ENCODE data around the gene SMAD3.

The SMAD3 gene

DNA sequence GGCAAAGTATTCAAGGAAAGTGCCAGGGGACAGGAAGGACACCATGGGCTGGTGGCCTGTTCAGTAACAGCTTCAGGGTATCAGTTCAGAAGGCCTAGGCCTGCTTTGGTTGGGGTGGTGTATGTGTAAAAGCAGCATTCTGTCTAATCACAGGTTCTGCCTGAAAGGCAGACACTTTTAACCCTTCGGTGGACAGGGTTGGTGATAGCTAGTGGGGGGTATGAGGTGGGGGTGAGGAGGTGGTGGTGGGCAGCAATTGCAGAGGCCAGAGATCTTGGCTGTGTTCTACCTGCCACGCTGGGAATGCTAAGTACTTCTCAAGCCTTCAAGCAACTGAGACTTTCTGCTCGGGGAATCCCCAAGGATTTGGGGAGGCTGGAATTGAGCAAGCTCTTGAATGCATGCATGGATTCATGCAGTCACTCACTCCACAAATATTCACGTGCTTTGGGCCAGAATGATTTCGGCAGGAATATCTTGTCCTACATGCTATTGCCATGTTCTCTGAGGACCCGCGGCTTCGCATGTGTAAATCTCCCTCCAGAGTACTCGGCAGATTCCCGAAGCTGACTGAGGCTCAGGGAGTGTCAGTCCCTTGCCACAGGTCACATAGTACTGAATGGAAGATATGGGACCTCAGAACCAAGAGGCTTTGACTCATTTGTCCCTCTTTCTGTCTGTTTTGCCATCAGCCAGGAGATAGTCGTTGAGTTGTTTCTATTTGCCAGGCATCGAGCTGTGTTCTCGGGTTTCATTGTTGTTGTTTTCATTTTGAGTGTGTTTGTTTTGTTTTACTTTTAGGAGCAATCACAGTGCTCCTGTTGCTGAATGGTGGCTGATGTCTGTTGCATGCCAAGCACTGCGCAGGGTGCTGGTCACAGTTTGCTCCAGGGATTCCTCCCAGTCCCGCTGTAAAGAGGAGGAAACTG, 65.5 kb downstream of the SMAD3 start:
- no peaks in the 10 kb centered on the region for H3K27me3 ChIP-seq (ENCODE audit: low read depth, low read length)
- H3K27ac ChIP-seq (ENCODE audit: low read length), result no peak overlapping the region
- H3K36me3 ChIP-seq (ENCODE audit: control insufficient read depth in 1 of 2, insufficient read depth in 2 of 2, low read length in 2 of 2), result no peaks in the 10 kb centered on the region
- peaks cover 26 to 33% of the 10 kb centered on the region in 2 donors for H3K4me1 ChIP-seq (ENCODE audit: control insufficient read depth in 1 of 2, insufficient read depth in 2 of 2, low read length in 2 of 2)
- H3K4me3 ChIP-seq (ENCODE audit: low read depth in 1 of 2, low read length in 2 of 2), result no peak overlapping the region
- no peaks in the 10 kb centered on the region for H3K9me3 ChIP-seq (ENCODE audit: control insufficient read depth in 1 of 2, low read length in 2 of 2)

DNA sequence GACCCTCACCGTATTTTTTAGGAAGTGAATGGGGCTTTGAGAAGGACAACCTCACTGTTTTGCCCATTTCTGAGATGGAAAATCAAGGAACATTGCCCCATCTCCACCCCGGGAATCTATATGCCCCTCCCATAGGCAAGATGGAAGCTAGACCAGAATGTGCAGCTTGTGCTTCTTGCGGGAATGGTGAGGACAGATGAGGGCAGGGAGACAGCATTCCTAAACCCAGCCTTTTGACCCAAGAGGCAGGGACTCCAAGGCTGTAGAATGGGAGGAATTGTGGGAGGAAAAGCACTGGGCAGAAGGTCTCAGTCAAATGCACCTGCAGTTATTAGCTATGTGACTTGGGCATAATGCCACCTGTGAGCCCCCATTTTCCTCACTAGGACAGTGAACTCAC, 66.9 kb downstream of the SMAD3 start:
- Histone ChIP-seq H3K27me3 (ENCODE audit: low read depth, low read length) (no peaks in the 10 kb centered on the region), H3K36me3 (ENCODE audit: control insufficient read depth in 1 of 2, insufficient read depth in 2 of 2, low read length in 2 of 2) (no peaks in the 10 kb centered on the region), H3K4me3 (ENCODE audit: low read depth in 1 of 2, low read length in 2 of 2) (no peak overlapping the region), H3K9me3 (ENCODE audit: control insufficient read depth in 1 of 2, low read length in 2 of 2) (no peaks in the 10 kb centered on the region), H3K27ac (ENCODE audit: low read length) (no peak overlapping the region), H3K4me1 (ENCODE audit: control insufficient read depth in 1 of 2, insufficient read depth in 2 of 2, low read length in 2 of 2) (peaks cover 27 to 33% of the 10 kb centered on the region in 2 donors)

DNA sequence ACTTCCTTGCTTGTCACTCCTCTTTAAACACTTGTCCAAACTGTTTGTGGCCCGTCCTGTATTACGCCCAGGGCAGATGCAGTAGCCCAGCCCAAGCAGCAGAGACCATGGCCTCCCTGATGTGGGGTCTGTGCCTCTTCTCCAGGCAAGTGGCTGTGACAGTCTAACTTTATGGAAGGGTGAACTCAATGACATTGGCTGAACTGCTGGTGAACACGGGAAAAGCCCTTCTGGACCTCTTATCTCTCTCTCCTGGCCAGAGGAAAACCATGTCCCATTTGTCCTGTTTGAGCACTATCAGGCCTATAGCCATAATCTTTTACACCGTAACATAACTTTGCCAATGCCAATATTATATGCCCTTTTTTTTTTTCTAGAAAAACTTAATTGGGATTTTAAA, 67.6 kb downstream of the SMAD3 start:
- peaks cover 27 to 31% of the 10 kb centered on the region in 2 donors for H3K4me1 ChIP-seq (ENCODE audit: control insufficient read depth in 1 of 2, insufficient read depth in 2 of 2, low read length in 2 of 2)
- H3K27ac ChIP-seq (ENCODE audit: low read length), result no peak overlapping the region

DNA sequence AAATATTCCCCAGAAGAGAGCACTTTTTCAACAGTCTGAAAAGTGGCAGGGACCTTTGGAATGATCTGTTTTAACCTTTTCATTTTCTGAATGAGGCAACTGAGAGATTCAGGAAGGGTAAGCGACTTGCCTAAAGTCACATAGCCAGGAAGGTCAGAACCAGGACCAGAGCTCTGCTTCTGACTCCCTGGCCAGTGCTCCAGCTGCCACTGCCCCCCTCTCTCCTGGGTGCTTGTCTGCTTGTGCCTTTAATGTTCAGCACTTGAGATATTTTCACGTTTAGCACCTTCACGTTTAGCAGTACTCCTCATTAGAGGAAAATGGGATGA, 68.3 kb downstream of the SMAD3 start:
- Histone ChIP-seq H3K4me3 (ENCODE audit: low read depth in 1 of 2, low read length in 2 of 2) (no peak overlapping the region), H3K27me3 (ENCODE audit: low read depth, low read length) (no peaks in the 10 kb centered on the region), H3K36me3 (ENCODE audit: control insufficient read depth in 1 of 2, insufficient read depth in 2 of 2, low read length in 2 of 2) (no peaks in the 10 kb centered on the region), H3K4me1 (ENCODE audit: control insufficient read depth in 1 of 2, insufficient read depth in 2 of 2, low read length in 2 of 2) (peaks cover 30 to 31% of the 10 kb centered on the region in 2 donors), H3K9me3 (ENCODE audit: control insufficient read depth in 1 of 2, low read length in 2 of 2) (no peaks in the 10 kb centered on the region), H3K27ac (ENCODE audit: low read length) (peak overlapping the region; percentile 80)

More for the DNA sequence above, 67.6 kb downstream of the SMAD3 start:
- Histone ChIP-seq H3K9me3 (ENCODE audit: control insufficient read depth in 1 of 2, low read length in 2 of 2) (no peaks in the 10 kb centered on the region), H3K4me3 (ENCODE audit: low read depth in 1 of 2, low read length in 2 of 2) (no peak overlapping the region), H3K27me3 (ENCODE audit: low read depth, low read length) (no peaks in the 10 kb centered on the region), H3K36me3 (ENCODE audit: control insufficient read depth in 1 of 2, insufficient read depth in 2 of 2, low read length in 2 of 2) (no peaks in the 10 kb centered on the region)

DNA sequence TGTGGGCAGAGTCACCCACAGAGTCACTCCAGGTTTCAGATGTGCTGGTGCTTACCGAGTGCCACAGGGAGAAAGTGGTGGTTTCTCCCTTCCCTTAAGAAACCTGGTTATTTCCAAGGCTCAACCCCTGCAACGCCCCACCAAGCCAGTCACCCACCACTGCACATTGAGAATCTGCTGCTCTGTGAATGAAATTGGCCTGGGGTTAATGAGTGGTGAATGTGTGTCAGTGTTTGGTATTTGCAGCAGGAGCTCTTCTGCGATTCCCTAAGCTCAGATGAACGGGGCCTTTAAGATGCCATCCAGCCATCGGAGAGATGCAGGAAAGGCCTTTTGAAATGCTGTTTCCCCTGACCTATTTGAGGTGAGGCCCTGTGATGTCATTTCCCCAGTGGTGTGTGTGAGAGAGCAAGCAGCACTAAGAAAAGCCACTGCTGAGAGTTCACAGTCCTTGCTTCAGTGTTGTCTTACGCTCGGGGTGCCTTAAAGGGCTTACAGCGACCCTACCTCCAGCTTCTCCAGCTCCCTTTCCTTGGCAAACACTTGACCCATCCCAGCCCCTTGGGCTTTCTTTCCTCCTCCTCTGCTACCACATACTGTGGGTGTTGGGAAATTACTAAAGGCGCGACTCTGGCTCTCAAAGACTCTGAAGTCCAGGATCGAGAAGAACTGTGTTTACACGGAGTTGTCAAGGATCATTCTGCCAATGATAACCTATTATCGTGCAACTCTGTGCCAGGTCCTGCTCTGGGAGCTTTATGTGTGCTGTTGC, 68.9 kb downstream of the SMAD3 start:
- Histone ChIP-seq H3K4me3 (ENCODE audit: low read depth in 1 of 2, low read length in 2 of 2) (peak overlapping the region in 1 of 2 donors; percentile 31), H3K9me3 (ENCODE audit: control insufficient read depth in 1 of 2, low read length in 2 of 2) (no peaks in the 10 kb centered on the region), H3K27me3 (ENCODE audit: low read depth, low read length) (no peaks in the 10 kb centered on the region), H3K4me1 (ENCODE audit: control insufficient read depth in 1 of 2, insufficient read depth in 2 of 2, low read length in 2 of 2) (peaks cover 31 to 35% of the 10 kb centered on the region in 2 donors), H3K36me3 (ENCODE audit: control insufficient read depth in 1 of 2, insufficient read depth in 2 of 2, low read length in 2 of 2) (no peaks in the 10 kb centered on the region), H3K27ac (ENCODE audit: low read length) (peak overlapping the region; percentile 80)

DNA sequence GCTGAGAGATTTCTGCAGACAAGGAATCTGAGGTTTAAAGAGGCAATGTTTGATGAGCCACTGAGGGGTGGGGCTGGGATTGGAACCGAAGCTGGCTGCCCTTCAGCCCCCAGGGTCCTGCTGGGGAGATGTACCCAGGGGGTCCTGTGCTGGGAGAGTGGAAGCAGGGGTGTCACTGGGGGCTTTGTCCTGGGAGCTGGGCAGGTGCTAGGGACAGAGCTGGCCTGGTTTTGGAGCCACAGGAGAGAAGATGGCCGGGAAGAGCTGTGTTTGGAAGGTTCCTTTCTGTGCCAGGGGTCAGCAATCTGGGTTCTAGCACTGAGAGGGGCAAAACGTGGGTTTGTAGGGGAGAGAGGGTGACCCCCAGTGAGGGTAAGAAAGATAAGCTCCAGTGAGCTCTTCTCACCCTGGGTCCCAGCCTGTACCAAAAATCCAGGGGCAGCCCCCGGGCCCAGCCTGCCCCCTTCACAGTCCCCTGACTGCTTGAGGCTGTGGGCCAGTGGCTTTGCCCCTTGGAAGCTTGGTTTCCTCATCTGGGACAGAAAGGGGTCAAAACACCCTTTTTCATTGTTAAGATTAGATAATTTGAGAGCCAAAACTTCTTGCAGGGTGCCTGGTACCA, 69.6 kb downstream of the SMAD3 start:
- Histone ChIP-seq H3K27me3 (ENCODE audit: low read depth, low read length) (no peaks in the 10 kb centered on the region), H3K4me3 (ENCODE audit: low read depth in 1 of 2, low read length in 2 of 2) (peak overlapping the region in 1 of 2 donors; percentile 31), H3K4me1 (ENCODE audit: control insufficient read depth in 1 of 2, insufficient read depth in 2 of 2, low read length in 2 of 2) (peaks cover 32 to 39% of the 10 kb centered on the region in 2 donors), H3K27ac (ENCODE audit: low read length) (peak overlapping the region; percentile 80), H3K36me3 (ENCODE audit: control insufficient read depth in 1 of 2, insufficient read depth in 2 of 2, low read length in 2 of 2) (no peaks in the 10 kb centered on the region), H3K9me3 (ENCODE audit: control insufficient read depth in 1 of 2, low read length in 2 of 2) (no peaks in the 10 kb centered on the region)

DNA sequence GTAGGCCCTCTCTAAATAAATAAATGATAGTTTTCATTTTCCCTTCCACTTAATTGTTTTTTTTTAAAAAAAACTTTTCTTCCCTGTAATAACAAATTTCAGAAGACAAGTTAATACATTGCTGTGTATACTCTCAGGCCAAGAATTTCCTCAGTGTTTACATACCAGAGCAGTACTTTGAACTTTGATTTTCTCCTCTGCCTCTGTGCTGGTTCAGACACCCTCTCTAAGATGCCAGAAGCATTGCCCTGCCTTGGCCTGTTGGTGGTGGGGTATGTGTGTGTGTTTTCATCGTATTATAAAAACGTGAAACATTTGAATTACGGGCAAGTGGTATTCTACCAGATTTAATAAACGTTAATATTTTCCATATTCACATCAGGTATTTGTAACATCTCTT, 70.1 kb downstream of the SMAD3 start:
- H3K4me1 ChIP-seq (ENCODE audit: control insufficient read depth in 1 of 2, insufficient read depth in 2 of 2, low read length in 2 of 2), result peaks cover 37 to 42% of the 10 kb centered on the region in 2 donors
- no peaks in the 10 kb centered on the region for H3K9me3 ChIP-seq (ENCODE audit: control insufficient read depth in 1 of 2, low read length in 2 of 2)
- H3K27ac ChIP-seq (ENCODE audit: low read length), result peak overlapping the region; percentile 80
- no peaks in the 10 kb centered on the region for H3K36me3 ChIP-seq (ENCODE audit: control insufficient read depth in 1 of 2, insufficient read depth in 2 of 2, low read length in 2 of 2)
- no peaks in the 10 kb centered on the region for H3K27me3 ChIP-seq (ENCODE audit: low read depth, low read length)
- no peak overlapping the region for H3K4me3 ChIP-seq (ENCODE audit: low read depth in 1 of 2, low read length in 2 of 2)

DNA sequence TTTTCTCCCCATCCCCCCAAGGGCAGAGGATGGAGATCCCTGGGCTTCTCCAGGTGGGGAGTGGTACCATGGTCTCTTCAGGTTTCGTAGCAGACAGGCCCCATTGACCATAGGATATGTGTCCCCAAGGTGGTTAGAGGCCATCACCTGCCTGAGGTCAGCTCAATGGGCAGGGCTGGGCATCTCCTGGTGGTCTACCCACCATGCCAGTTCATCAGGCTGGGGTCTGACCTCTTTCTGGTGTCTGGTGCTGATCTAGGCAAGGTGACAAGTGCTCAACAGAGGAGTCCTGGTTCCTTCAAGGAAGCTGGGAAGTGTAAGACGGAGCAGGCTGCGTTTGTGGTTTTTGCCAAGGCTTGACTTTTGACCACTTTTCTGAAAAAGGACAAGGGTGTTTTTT, 71.4 kb downstream of the SMAD3 start:
- H3K27me3 ChIP-seq (ENCODE audit: low read depth, low read length), result no peaks in the 10 kb centered on the region
- H3K27ac ChIP-seq (ENCODE audit: low read length), result peak overlapping the region; percentile 69
- no peaks in the 10 kb centered on the region for H3K9me3 ChIP-seq (ENCODE audit: control insufficient read depth in 1 of 2, low read length in 2 of 2)
- H3K4me3 ChIP-seq (ENCODE audit: low read depth in 1 of 2, low read length in 2 of 2), result no peak overlapping the region
- H3K36me3 ChIP-seq (ENCODE audit: control insufficient read depth in 1 of 2, insufficient read depth in 2 of 2, low read length in 2 of 2), result no peaks in the 10 kb centered on the region
- H3K4me1 ChIP-seq (ENCODE audit: control insufficient read depth in 1 of 2, insufficient read depth in 2 of 2, low read length in 2 of 2), result peaks cover 50 to 56% of the 10 kb centered on the region in 2 donors

DNA sequence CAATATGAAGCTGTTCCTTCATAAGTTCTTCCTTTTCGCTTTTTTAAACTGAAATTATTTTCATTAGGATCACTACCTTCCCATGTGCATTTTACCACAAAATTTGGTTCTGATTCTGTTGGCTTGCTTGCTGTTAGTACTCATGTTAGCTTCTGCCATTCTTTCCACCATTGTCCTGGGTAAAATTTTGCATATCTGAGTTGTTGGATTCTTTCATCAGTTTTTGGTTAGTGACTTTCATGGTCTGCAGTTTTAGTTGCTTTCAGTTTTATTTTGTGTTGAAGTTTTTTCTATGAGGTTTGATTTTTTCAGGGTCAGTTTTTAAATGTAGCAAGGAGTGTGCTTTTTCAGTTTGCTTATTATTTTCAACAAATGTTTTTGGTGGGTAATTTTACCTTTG, 71.9 kb downstream of the SMAD3 start:
- no peaks in the 10 kb centered on the region for H3K9me3 ChIP-seq (ENCODE audit: control insufficient read depth in 1 of 2, low read length in 2 of 2)
- H3K4me3 ChIP-seq (ENCODE audit: low read depth in 1 of 2, low read length in 2 of 2), result no peak overlapping the region
- no peaks in the 10 kb centered on the region for H3K36me3 ChIP-seq (ENCODE audit: control insufficient read depth in 1 of 2, insufficient read depth in 2 of 2, low read length in 2 of 2)
- H3K4me1 ChIP-seq (ENCODE audit: control insufficient read depth in 1 of 2, insufficient read depth in 2 of 2, low read length in 2 of 2), result peaks cover 55 to 61% of the 10 kb centered on the region in 2 donors
- peak overlapping the region; percentile 69 for H3K27ac ChIP-seq (ENCODE audit: low read length)
- no peaks in the 10 kb centered on the region for H3K27me3 ChIP-seq (ENCODE audit: low read depth, low read length)

DNA sequence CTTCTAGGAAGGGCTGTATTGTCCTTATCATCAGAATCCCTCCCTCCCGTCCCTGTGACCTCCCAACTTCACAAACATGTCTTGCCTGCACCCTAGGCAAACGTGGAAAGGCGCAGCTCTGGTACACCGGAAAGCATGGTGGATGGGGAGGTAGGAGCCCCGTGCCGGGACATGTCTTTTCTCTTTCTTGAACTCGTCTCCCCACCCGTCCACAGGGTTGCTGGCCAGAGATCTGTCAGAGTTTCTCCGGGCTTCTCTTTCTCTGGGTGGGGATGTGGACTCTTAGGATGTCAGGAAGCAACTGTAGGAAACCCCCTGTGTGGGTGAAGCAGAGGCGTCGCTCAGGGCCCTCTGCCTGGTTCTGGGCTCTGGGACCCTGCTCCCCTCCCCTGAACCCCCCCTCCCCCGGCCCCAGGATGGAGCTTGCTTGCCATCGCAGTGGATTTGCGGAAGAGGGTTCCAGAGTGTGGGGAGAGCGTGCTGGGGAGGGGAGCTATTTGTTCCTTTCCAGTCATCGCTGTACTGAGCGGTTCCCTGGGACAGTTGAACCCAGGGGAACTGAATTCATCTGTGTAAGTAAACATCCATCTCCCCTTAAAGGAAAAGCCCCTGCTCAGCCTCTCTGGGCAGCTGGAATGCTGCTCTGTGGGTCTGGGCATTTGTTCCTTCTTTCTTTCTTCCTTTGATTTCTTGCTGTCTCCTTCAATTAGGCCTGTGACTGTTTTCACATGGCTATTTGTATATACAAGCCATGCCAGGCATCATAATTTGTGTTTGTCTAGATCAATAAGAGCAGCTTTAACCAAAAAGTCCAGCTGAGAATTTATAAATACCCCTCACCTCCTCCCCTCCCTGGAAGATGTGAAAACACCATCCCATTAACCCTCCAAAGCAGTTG, 72.8 kb downstream of the SMAD3 start:
- Histone ChIP-seq H3K27me3 (ENCODE audit: low read depth, low read length) (no peaks in the 10 kb centered on the region), H3K36me3 (ENCODE audit: control insufficient read depth in 1 of 2, insufficient read depth in 2 of 2, low read length in 2 of 2) (no peaks in the 10 kb centered on the region), H3K9me3 (ENCODE audit: control insufficient read depth in 1 of 2, low read length in 2 of 2) (no peaks in the 10 kb centered on the region), H3K4me1 (ENCODE audit: control insufficient read depth in 1 of 2, insufficient read depth in 2 of 2, low read length in 2 of 2) (peaks cover 57 to 67% of the 10 kb centered on the region in 2 donors), H3K27ac (ENCODE audit: low read length) (peak overlapping the region; percentile 69), H3K4me3 (ENCODE audit: low read depth in 1 of 2, low read length in 2 of 2) (no peak overlapping the region)
